ENCODE measurements around the gene AADACL4.

AADACL4 gene

DNA sequence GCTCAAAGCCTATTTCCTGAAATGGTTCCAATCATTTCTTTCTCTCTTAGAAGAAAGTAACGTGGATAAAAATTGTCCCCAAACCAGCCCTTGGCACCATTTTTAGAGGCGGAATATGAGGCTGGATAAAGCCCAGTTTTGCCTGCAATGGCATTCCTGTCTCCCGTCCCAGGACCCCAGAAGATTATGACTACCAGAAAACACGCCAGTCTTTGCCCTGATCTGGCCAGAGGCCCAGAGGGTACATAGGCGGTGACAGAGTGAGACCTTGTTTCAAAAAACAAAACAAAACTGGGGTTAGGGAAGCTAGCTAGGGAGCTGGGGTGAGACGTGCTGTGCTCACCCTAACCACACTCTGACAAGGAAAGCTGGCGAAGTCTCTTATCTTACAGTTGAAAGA lies at the start of gene AADACL4:
Gene AADACL4 (plus strand): TSS at position 301 of the 400 bp plus-strand sequence. CDS start 462 bp downstream, outside the sequence.
- DNase-seq, result no peak

DNA sequence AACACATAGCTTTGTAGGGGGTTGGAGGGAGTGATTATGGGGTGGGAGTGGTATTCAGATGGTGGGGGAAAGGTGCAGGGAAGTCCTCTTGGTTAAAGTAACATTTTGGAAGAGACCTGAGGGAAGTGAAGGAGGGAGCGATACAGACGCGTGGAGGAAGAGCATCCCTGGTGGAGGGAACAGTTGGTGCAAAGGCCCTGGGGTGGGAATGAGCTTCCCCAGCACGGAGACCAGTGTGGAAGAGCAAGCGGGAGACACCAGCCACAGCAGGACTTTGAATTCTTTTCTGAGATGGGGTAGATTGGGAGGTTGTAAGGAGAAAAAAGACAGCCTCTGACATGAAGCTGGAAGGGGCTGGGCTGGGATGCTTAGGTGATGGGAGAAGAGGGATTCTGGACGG lies 49.4 kb upstream of the AADACL4 start:
- no peak for DNase-seq

GRCh38 chr1:12594966-12595756 lies 48.7 kb upstream of the AADACL4 start:
- no peak for DNase-seq

- DNase-seq, result no peak
Observed at GRCh38 chr1:12595757-12596006, 48.2 kb upstream of the AADACL4 start.

DNA sequence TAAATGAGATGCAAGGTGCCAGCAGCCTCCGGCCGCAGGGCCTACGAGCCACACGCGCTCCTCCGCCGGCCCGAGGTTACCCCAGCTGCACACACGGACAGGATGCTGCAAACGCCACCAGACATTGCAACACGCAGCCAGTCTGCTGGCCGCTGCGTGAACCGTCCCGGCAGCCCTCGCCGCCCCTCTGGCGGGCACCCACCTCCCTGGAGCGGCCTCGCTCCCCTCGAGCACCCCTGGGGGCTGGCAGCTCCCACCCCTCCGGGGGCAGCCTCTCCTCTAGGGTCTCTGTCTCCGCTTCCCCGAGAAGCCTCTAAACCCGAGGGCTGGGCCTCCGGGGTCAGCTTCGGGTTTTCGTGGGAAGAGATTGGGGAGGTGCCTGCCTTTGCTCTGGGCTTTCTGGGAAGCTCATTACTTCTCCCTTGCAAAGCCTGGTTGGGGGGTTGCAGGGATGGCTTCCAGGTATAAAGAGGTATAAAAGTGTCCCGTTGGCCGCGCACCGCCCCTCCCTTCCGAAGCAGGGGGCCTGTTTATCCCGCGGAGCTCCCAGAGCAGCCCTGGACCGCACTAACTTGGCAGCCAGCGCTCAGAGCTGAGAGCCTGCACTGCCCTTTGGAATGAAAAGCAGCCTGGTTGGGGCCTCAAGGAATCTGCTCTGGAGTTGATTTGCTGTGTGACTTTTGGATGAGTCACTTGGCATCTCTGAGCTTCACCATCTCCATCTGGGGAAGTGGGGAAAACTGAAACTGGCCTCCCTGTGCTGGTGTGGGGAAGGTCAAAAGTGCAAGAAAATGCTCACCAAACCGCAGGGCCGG lies 47.7 kb upstream of the AADACL4 start:
- DNase-seq, result no peak

DNA sequence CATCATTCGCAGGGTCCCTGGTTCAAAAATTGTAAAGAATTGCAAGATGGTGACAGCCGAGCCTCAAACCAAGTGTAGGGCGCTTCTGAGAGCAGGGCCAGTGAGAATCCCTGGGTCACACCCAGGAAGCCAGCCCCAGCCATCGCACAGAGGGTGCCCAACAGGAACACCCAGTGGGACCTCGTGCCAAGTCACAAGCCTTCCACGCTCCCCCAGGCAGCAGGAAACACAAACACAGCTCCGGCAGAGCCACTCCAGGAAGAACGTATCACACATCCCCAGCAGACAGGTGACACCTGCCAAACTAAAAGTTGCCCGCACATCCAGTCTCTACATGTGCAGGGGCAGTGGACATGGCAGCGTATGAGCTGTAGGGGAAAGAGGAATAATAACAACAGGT lies 46.1 kb upstream of the AADACL4 start:
- no peak for DNase-seq

GRCh38 chr1:12598974-12599373 lies 44.9 kb upstream of the AADACL4 start:
- no peak for DNase-seq

DNA sequence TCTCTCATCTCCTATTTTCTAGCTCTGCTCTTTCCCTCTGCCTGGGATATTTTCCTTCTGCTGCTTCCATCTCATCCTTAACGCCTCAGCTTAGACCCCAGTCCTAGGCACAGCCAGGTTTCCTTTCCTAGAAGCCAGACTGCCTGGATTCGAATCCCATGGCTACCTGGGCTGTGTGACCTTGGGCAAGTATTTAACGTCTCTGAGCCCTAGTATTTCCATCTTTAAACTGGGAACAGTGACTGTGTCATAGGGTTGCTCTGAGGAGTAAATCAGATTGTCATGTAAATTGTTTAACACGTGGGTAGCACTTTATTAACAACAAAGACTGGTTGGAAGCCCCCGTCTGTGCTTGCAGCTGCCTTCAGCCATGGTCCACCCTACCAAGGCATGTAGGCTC lies 44.2 kb upstream of the AADACL4 start:
- DNase-seq, result no peak

GRCh38 chr1:12600335-12600734 lies 43.5 kb upstream of the AADACL4 start:
- DNase-seq, result no peak

GRCh38 chr1:12600880-12601633 lies 42.8 kb upstream of the AADACL4 start:
- no peak for DNase-seq

DNA sequence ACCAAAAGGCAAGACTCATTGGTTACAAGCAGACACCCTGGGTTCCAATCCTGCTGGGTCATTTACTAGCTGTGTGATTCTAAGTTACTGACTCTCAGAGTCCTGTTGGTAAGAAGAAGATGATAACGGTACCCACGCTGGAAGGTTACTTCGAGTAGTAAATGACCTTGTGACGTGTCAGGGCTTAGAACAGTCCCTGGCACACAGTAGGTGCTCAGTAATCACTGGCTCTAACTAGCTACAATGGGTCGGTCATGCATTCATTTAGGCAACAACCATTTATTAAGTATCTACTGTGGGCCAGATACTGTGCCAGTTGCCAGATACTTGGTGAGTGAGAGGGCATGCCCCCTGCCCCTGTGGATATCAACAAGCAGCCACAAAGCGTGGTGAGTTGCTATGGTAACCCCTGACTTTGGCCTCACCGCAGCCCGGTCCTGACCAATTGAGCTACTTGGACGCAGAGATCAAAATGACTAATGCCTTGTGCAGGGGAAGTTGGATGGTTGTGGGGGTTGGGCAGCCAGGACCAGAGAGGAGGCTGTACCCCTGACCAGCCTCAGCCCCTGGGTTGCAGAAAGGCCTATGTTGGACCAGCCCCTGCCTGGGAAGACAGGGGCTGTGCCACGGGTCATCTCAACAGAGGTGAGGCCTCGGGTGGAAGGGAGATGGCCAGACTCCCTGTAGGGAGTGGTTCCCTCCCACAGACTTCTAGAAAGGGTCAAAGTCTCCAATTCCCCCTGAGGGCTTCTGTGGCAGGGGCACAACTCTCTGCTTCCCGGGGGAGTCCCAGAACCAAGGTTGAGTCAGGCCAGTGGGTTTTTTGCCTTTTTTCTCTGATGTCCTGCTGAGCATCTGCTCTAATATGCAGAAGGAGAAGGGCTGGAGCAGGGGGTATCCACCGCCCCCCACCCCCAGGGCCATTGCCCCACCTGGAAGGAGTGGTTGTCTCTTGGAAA lies 41.9 kb upstream of the AADACL4 start:
- no peak for DNase-seq

GRCh38 chr1:12602659-12603024 lies 41.2 kb upstream of the AADACL4 start:
- DNase-seq, result no peak

DNA sequence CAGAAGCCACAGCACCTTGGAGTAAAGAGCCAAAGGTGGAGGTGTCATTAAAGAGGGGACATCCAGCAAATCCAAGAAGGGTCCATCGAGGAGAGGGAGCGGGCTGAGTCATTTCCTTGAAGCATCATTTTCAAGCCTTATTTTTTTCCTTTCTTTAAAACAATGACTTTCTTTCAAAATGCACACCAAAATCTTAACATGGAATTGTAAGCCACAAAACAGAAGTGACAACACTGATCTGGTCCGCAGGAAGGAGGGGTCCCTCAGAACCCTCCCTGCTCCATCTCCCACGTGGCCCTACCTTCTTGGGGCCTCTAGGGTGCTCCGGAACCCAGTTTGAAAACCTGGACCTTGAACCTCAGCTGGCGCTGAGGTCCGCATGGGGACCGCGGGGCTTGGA lies 40.7 kb upstream of the AADACL4 start:
- DNase-seq, result no peak

GRCh38 chr1:12604114-12604874 lies 39.6 kb upstream of the AADACL4 start:
- no peak for DNase-seq

DNA sequence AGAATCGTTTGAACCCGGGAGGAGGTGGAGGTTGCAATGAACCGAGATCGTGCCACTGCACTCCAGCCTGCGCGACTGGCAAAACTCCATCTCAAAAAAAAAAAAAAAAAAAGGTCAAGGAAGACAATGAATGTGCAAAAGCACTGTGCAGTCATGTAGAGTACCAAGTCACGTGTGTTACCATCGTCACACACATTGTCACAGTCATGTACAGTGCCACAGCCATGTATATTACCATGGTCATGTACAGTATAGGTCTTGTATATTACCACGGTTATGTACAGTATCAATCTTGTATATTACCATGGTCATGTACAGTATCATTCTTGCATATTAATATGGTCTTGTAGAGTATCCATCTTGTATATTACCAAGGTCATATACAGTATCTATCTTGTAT lies 38.9 kb upstream of the AADACL4 start:
- DNase-seq, result no peak

- no peak for DNase-seq
Observed at GRCh38 chr1:12607263-12607662, 36.6 kb upstream of the AADACL4 start.

DNA sequence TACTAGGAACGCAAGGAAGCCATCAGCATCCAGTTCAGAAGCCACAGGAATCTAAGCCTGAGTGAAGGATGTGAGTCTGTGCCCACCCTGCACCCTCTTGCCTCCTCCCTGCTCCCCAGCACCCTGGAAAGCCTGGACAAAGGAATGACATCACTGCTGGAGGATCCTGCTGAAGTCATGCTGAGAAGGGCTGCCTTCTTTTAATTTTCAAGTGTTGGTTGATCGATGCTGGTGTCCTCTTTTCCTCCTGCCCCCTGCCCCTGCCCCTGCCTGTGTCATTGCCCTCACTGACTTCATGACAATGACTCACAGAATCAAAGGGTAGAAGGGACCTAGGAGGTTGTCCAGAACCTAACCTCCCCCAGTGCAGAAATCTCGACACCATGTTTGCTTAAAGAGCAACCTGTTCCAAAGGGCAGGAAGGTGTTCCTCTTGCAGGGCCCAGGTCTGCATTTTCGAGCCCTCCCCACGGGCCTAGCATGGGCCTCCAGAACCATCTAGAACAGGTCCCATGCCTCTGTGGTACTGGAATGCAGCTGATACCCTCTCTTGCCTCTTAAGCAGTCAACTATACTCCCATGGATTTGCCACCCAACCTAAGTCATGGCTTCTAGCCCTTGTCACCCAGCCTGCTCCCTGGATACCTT lies 35.5 kb upstream of the AADACL4 start:
- DNase-seq, result no peak

- no peak for DNase-seq
Observed at GRCh38 chr1:12609469-12610003, 34.3 kb upstream of the AADACL4 start.

GRCh38 chr1:12610305-12610935 lies 33.5 kb upstream of the AADACL4 start:
- DNase-seq, result no peak

DNA sequence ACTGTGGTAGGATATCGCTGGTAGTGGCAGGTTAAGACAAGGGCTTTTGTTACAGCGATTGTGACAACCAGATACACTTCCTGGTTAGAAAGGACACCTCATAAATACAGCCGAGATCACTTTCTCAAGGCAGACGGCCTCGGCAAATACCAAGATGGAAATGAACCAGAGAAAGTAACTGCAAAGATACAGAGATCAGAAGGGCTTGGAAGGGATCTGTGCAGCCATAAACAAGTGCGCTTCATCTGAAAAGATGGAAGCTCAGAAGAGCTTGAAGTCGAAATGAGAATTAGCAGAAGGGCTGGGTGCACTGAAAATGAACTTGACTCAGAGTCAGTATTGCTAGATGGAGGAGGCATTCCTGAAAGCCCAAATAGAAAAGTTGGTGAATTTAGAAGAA lies 32.9 kb upstream of the AADACL4 start:
- no peak for DNase-seq

DNA sequence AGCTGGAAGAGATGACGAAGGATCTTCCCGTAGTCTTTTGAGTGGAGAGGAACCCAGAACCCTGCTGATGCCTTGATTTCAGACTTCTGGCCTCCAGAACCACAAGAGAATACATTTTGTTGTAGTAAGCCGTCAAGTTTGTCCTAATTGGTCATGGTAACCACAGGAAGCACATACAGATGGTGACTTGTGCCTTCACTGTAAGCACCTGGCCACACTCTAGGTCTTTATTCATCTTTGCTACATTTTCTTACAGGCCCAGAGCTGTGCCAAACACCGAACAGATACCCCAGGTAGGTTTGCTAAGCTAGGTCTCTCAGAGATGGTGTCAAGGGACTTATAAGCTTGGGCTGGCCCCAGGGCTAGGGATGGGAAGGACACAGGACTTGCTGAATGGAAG lies 30.7 kb upstream of the AADACL4 start:
- DNase-seq, result no peak
